Suprapubic skin (tissue), 4 donors: ENCODE measurements around the gene MSL3B.

Source experiments
- DNase-seq, 2 donors: peaks; one replicate each; pipeline ENCODE4 v3.0.0-alpha.2; 2019; ENCODE audit warnings: low spot score in 2 of 2
- H3K27ac ChIP-seq: fragments of 200-600 bp; sonication (generic); one replicate; pipeline ENCODE4 v1.5.1; 2019
- H3K27me3 ChIP-seq: fragments of 200-600 bp; sonication (generic); one replicate; pipeline ENCODE4 v1.5.1; 2019
- H3K36me3 ChIP-seq: fragments of 200-600 bp; sonication (generic); one replicate; pipeline ENCODE4 v1.5.1; 2019
- H3K4me1 ChIP-seq: fragments of 200-600 bp; sonication (generic); one replicate; pipeline ENCODE4 v1.5.1; 2019
- H3K4me3 ChIP-seq: fragments of 200-600 bp; sonication (generic); one replicate; pipeline ENCODE4 v1.5.1; 2019; ENCODE audit warnings: mild to moderate bottlenecking
- H3K9me3 ChIP-seq: fragments of 200-600 bp; sonication (generic); one replicate; pipeline ENCODE4 v1.5.1; 2019
- EP300 ChIP-seq: sonication (generic); formaldehyde crosslinking; IDR thresholded peaks from one replicate; pipeline ENCODE4 v1.6.1; 2017; ENCODE audit warnings: antibody characterized with exemption
- POLR2A ChIP-seq, 2 donors: fragments of 450-650 bp; IDR thresholded peaks; one replicate each; pipeline ENCODE4 v1.6.1; 2017; ENCODE audit warnings: antibody characterized with exemption in 2 of 2, mild to moderate bottlenecking in 2 of 2, moderate library complexity in 2 of 2
- POLR2AphosphoS5 ChIP-seq, 3 donors: sonication (generic); formaldehyde crosslinking; IDR thresholded peaks; one replicate each; pipeline ENCODE4 v1.6.1; 2017; ENCODE audit warnings: antibody characterized with exemption in 3 of 3
- WGBS: methylation state at CpG from one replicate; pipeline ENCODE4 v1.1.5; 2018; 5-methylcytosine and 5-hydroxymethylcytosine counted together
- TF ChIP-seq, protein P1 (sequence below), 2 donors: fragments of 200-600 bp in 1 of 2; fragments of 450-650 bp in 1 of 2; sonication (generic) in 1 of 2; IDR thresholded peaks; one replicate each; pipeline ENCODE4 v1.5.1; 2016 to 2019; ENCODE audit warnings: antibody characterized with exemption in 2 of 2, mild to moderate bottlenecking in 1 of 2, moderate library complexity in 1 of 2

The MSL3B gene

DNA sequence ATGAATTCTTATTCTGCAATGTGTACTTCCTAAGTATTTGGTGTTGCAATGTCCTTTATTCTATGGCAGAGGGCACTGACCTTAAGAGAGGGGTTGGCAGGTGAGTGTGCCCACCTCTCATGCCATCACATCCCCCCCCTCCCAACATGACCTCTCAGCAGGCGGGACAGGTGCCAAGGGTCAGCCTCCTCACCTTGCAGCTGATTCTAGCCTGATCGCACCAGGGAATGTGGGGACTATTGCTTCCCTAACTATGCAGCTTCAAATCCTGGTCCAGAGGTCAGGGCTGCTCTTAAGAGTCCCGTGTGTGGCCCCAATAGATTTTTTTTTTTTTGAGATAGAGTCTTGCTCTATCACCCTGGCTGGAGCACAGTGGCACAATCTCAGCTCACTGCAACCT, 23.4 kb downstream of the MSL3B start:
- 93% methylated on average over 3 of the region's 3 CpGs for WGBS
- DNase-seq = no peak
- Histone ChIP-seq H3K27me3 (no peaks in the 10 kb centered on the region), H3K9me3 (no peaks in the 10 kb centered on the region), H3K4me3 (no peak overlapping the region), H3K27ac (no peak overlapping the region), H3K36me3 (no peaks in the 10 kb centered on the region), H3K4me1 (no peaks in the 10 kb centered on the region)
- TF ChIP-seq EP300 = no peak
- no peak for TF ChIP-seq POLR2A (IDR thresholded peaks at IDR 0.05)
- TF ChIP-seq, protein P1, sequence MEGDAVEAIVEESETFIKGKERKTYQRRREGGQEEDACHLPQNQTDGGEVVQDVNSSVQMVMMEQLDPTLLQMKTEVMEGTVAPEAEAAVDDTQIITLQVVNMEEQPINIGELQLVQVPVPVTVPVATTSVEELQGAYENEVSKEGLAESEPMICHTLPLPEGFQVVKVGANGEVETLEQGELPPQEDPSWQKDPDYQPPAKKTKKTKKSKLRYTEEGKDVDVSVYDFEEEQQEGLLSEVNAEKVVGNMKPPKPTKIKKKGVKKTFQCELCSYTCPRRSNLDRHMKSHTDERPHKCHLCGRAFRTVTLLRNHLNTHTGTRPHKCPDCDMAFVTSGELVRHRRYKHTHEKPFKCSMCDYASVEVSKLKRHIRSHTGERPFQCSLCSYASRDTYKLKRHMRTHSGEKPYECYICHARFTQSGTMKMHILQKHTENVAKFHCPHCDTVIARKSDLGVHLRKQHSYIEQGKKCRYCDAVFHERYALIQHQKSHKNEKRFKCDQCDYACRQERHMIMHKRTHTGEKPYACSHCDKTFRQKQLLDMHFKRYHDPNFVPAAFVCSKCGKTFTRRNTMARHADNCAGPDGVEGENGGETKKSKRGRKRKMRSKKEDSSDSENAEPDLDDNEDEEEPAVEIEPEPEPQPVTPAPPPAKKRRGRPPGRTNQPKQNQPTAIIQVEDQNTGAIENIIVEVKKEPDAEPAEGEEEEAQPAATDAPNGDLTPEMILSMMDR (IDR thresholded peaks at IDR 0.05) = no peak

- Histone ChIP-seq H3K27me3 (no peaks in the 10 kb centered on the region), H3K4me1 (no peaks in the 10 kb centered on the region), H3K9me3 (no peaks in the 10 kb centered on the region), H3K4me3 (no peak overlapping the region), H3K27ac (no peak overlapping the region), H3K36me3 (no peaks in the 10 kb centered on the region)
- no peak for TF ChIP-seq POLR2AphosphoS5 (IDR thresholded peaks at IDR 0.05)
- TF ChIP-seq, protein P1 (IDR thresholded peaks at IDR 0.05) = no peak
- no peak for TF ChIP-seq POLR2A (IDR thresholded peaks at IDR 0.05)
- no peak for TF ChIP-seq EP300
- no peak for DNase-seq
- WGBS = 88% methylated on average over 19 of the region's 19 CpGs
These were observed 23.9 kb downstream of the MSL3B start for GRCh38 chr2:233844064-233844807.

DNA sequence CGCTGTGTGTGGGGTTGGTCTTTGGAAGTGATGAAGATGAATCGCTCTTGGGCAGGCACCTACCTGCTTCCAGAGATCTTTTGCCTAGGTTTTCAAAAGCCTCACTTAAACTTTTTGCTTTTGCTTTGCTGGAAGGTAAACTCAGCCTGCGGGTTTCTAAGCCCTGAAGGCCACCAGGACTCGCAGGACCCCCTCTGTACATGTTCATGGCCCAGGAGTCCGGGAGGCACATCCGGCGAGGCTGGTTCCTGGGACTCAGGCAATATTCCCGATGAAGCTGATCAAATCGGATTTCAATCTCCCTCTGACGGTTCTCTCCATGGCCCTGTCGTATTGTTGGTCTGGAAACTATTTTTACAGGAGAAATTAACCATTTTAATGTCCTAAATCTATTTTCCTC, 27.0 kb downstream of the MSL3B start:
- WGBS = 90% methylated on average over 11 of the region's 11 CpGs

DNA sequence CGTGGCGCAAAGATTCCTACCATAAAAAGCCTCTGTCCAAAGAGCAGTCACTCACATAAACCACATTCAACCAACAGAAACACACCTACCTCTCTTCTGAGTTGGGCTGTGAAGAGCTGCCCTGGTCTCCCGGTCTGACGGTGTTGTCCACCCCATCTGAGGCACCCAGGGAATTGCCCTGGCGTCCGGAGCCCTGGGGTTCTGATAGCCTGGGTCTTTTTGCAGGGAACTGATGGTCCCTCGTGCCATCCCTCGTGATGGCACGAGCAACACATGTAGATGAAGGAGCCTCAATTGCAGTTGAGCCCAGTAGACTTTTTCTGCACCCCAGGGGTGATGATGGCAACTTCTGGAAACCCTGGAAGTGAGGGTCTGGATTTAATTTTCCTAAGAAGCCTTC, 27.7 kb downstream of the MSL3B start:
- Histone ChIP-seq H3K27me3 (no peaks in the 10 kb centered on the region), H3K27ac (no peak overlapping the region), H3K4me1 (no peaks in the 10 kb centered on the region), H3K4me3 (no peak overlapping the region), H3K9me3 (no peaks in the 10 kb centered on the region), H3K36me3 (no peaks in the 10 kb centered on the region)
- DNase-seq = no peak
- 96% methylated on average over 8 of the region's 9 CpGs for WGBS
- TF ChIP-seq, protein P1 (IDR thresholded peaks at IDR 0.05) = no peak
- TF ChIP-seq EP300 = no peak
- no peak for TF ChIP-seq POLR2AphosphoS5 (IDR thresholded peaks at IDR 0.05)
- TF ChIP-seq POLR2A (IDR thresholded peaks at IDR 0.05) = no peak

More for the DNA sequence above, 27.0 kb downstream of the MSL3B start:
- no peaks in the 10 kb centered on the region for H3K9me3 ChIP-seq
- H3K4me1 ChIP-seq = no peaks in the 10 kb centered on the region
- no peaks in the 10 kb centered on the region for H3K36me3 ChIP-seq
- TF ChIP-seq, protein P1 (IDR thresholded peaks at IDR 0.05) = no peak
- TF ChIP-seq POLR2A (IDR thresholded peaks at IDR 0.05) (no peak), POLR2AphosphoS5 (IDR thresholded peaks at IDR 0.05) (no peak), EP300 (no peak)
- H3K4me3 ChIP-seq = no peak overlapping the region
- H3K27me3 ChIP-seq = no peaks in the 10 kb centered on the region
- H3K27ac ChIP-seq = no peak overlapping the region
- no peak for DNase-seq

- Histone ChIP-seq H3K4me1 (no peaks in the 10 kb centered on the region), H3K36me3 (no peaks in the 10 kb centered on the region), H3K4me3 (no peak overlapping the region), H3K27me3 (no peaks in the 10 kb centered on the region), H3K27ac (no peak overlapping the region), H3K9me3 (no peaks in the 10 kb centered on the region)
- TF ChIP-seq, protein P1 (IDR thresholded peaks at IDR 0.05) = no peak
- TF ChIP-seq POLR2AphosphoS5 (IDR thresholded peaks at IDR 0.05) (no peak), POLR2A (IDR thresholded peaks at IDR 0.05) (no peak), EP300 (no peak)
- WGBS = 97% methylated on average over 10 of the region's 10 CpGs
- no peak for DNase-seq
These were observed 28.8 kb downstream of the MSL3B start for GRCh38 chr2:233839447-233839820.
